ENCODE measurements around the gene FAHD2A. TPM values are rescaled to one million over a fixed set of nuclear protein-coding genes. Genes with fewer than 3 reads are reported as not detected.
"Not testable (repeated sequence)": the region's sequence is repeated elsewhere in the genome, so short reads cannot be mapped to it uniquely, and the experiment has no call there.

Gene FAHD2A
- total and polyA plus RNA-seq, 2 of the 8 experiments (the other 6 are each of a cell fraction or from before 2014, with no cell fraction given) = 24.2 to 26.7 TPM

DNA sequence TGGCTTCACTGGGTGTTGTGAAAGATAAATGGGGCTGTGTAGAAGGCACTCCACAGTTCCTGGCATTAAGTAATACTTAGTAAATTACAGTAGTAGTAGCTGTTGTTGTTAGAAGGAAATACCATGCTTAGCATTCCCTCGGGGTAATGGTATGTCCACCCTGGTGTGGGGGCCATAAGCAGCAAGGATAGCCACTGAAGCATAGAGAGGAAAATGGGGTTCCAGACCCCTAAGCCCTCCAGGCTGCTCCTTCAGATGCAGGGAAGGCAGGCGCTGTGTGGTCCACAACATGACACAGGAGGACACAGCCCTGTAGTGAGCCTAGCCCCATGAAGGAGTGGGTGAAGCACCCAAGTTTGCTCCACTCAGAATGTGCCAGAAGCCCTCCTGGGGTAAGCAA lies 31.5 kb downstream of the FAHD2A start:
- H2AFZ ChIP-seq (ENCODE audit: low read length); H3K23me2 ChIP-seq (ENCODE audit: low read depth, low read length); H3K36me3 ChIP-seq (ENCODE audit: control insufficient read depth in 2 of 4, insufficient read depth in 4 of 4, low read length in 3 of 4); H3K56ac ChIP-seq (replicated peaks; ENCODE audit: insufficient read length, low read depth, low read length); H3K4ac ChIP-seq (replicated peaks; ENCODE audit: insufficient read length, low read depth, low read length); H4K5ac ChIP-seq (ENCODE audit: insufficient read length, low read depth, low read length); H4K91ac ChIP-seq (replicated peaks; ENCODE audit: insufficient read length, low read length); H3K79me2 ChIP-seq (ENCODE audit: control insufficient read depth in 1 of 2, insufficient read depth in 2 of 2, low read length in 2 of 2); H3K4me3 ChIP-seq (ENCODE audit: extremely low read depth in 1 of 4, insufficient read depth in 2 of 4, low read depth in 3 of 4, low read length in 4 of 4); H4K20me1 ChIP-seq (replicated peaks in 1 of 2; ENCODE audit: control insufficient read depth in 1 of 2, insufficient read depth in 2 of 2, low read length in 2 of 2); FAIRE-seq; H2BK15ac ChIP-seq (ENCODE audit: low read length); H3K27ac ChIP-seq (ENCODE audit: low read depth, low read length); H2BK5ac ChIP-seq (ENCODE audit: low read depth, low read length); CTCF ChIA-PET (ENCODE audit: partially characterized antibody); H2BK120ac ChIP-seq (replicated peaks; ENCODE audit: low read depth, low read length); H3K79me1 ChIP-seq (ENCODE audit: low read depth, low read length); H3K27me3 ChIP-seq (replicated peaks in 1 of 4; ENCODE audit: control insufficient read depth in 3 of 4, extremely low read depth in 1 of 4, insufficient read depth in 3 of 4, low read length in 3 of 4); POLR2A ChIA-PET (ENCODE audit: partially characterized antibody); H3K18ac ChIP-seq (ENCODE audit: extremely low read depth, low read length); H3K9ac ChIP-seq (replicated peaks in 1 of 4; ENCODE audit: extremely low read depth in 1 of 4, low read depth in 3 of 4, low read length in 3 of 4); DNase-seq (ENCODE audit: low read depth in 1 of 2, low spot score in 2 of 2); H2BK20ac ChIP-seq (ENCODE audit: low read length); H3K23ac ChIP-seq (ENCODE audit: insufficient read length); H3K14ac ChIP-seq (ENCODE audit: insufficient read length); H2AK5ac ChIP-seq (ENCODE audit: low read depth, low read length); H4K8ac ChIP-seq (ENCODE audit: extremely low read depth, insufficient read depth, low read length); H3K4me1 ChIP-seq (replicated peaks in 1 of 4; ENCODE audit: control insufficient read depth in 3 of 4, insufficient read depth in 4 of 4, low read length in 3 of 4); H2BK12ac ChIP-seq (ENCODE audit: low read depth, low read length); H3K4me2 ChIP-seq (ENCODE audit: insufficient read depth in 1 of 2, low read depth in 2 of 2, low read length in 2 of 2): not testable (repeated sequence)
- WGBS, 2 experiments (ENCODE audit: extremely low coverage in 1 of 2, insufficient coverage in 1 of 2, insufficient read length in 1 of 2, insufficient replicate concordance in 2 of 2, low coverage in 1 of 2, low lambda C conversion rate in 2 of 2, missing lambda C conversion rate in 1 of 2) = 50% methylated on average over 1 of the region's 2 CpGs; no CpG with 5 or more reads in 1 of the 2 experiments
- peaks cover 2 to 14% of the 10 kb centered on the region in 2 experiments; a peak in 1 of 4 replicates for H3K9me3 ChIP-seq (ENCODE audit: insufficient read depth in 2 of 2, low read depth in 1 of 2, low read length in 1 of 2)

DNA sequence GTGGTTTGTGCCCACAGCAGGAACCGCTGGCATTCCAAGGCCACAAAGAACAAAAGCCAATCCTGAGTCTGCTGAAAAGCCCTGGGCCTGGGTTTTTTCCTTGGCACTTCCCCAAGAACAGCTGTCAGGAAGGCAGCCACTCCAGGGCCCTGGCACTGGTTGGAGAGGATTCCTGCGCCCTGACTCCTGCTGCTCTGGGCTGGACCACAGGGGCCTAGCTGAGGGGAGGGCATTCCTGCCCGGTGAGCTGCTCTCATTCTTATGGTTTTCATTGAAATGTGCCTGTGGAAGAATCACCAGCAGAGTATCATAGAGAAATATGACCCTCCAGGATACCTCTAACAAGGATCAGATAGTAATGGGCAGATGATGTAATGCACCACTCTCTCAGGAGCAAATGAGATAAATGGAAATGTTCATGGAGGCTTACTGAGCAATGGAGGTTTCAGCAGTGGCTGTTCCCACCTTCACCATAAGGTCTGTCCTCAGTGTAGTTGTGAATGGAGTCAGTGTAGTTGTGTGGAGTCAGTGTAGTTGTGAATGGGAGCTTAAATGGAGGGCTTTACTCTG lies 32.1 kb downstream of the FAHD2A start:
- H3K23me2 ChIP-seq (ENCODE audit: low read depth, low read length); H4K20me1 ChIP-seq (replicated peaks in 1 of 2; ENCODE audit: control insufficient read depth in 1 of 2, insufficient read depth in 2 of 2, low read length in 2 of 2); H4K91ac ChIP-seq (replicated peaks; ENCODE audit: insufficient read length, low read length); H3K36me3 ChIP-seq (ENCODE audit: control insufficient read depth in 2 of 4, insufficient read depth in 4 of 4, low read length in 3 of 4); H3K14ac ChIP-seq (ENCODE audit: insufficient read length); H4K5ac ChIP-seq (ENCODE audit: insufficient read length, low read depth, low read length); H3K4me3 ChIP-seq (ENCODE audit: extremely low read depth in 1 of 4, insufficient read depth in 2 of 4, low read depth in 3 of 4, low read length in 4 of 4); H3K4me2 ChIP-seq (ENCODE audit: insufficient read depth in 1 of 2, low read depth in 2 of 2, low read length in 2 of 2); POLR2A ChIA-PET (ENCODE audit: partially characterized antibody); H3K56ac ChIP-seq (replicated peaks; ENCODE audit: insufficient read length, low read depth, low read length); H3K18ac ChIP-seq (ENCODE audit: extremely low read depth, low read length); H2AK5ac ChIP-seq (ENCODE audit: low read depth, low read length); H3K23ac ChIP-seq (ENCODE audit: insufficient read length); H3K79me2 ChIP-seq (ENCODE audit: control insufficient read depth in 1 of 2, insufficient read depth in 2 of 2, low read length in 2 of 2); H3K4ac ChIP-seq (replicated peaks; ENCODE audit: insufficient read length, low read depth, low read length); H3K4me1 ChIP-seq (replicated peaks in 1 of 4; ENCODE audit: control insufficient read depth in 3 of 4, insufficient read depth in 4 of 4, low read length in 3 of 4); H3K79me1 ChIP-seq (ENCODE audit: low read depth, low read length); H3K9ac ChIP-seq (replicated peaks in 1 of 4; ENCODE audit: extremely low read depth in 1 of 4, low read depth in 3 of 4, low read length in 3 of 4); DNase-seq (ENCODE audit: low read depth in 1 of 2, low spot score in 2 of 2); CTCF ChIA-PET (ENCODE audit: partially characterized antibody); H4K8ac ChIP-seq (ENCODE audit: extremely low read depth, insufficient read depth, low read length); H3K27ac ChIP-seq (ENCODE audit: low read depth, low read length); H2BK5ac ChIP-seq (ENCODE audit: low read depth, low read length); FAIRE-seq; H2BK15ac ChIP-seq (ENCODE audit: low read length); H3K27me3 ChIP-seq (replicated peaks in 1 of 4; ENCODE audit: control insufficient read depth in 3 of 4, extremely low read depth in 1 of 4, insufficient read depth in 3 of 4, low read length in 3 of 4); H2BK120ac ChIP-seq (replicated peaks; ENCODE audit: low read depth, low read length); H2AFZ ChIP-seq (ENCODE audit: low read length); H2BK12ac ChIP-seq (ENCODE audit: low read depth, low read length); H2BK20ac ChIP-seq (ENCODE audit: low read length): not testable (repeated sequence)
- WGBS, 2 experiments (ENCODE audit: extremely low coverage in 1 of 2, insufficient coverage in 1 of 2, insufficient read length in 1 of 2, insufficient replicate concordance in 2 of 2, low coverage in 1 of 2, low lambda C conversion rate in 2 of 2, missing lambda C conversion rate in 1 of 2) = 72% methylated on average over 2 of the region's 3 CpGs; no CpG with 5 or more reads in 1 of the 2 experiments
- H3K9me3 ChIP-seq (ENCODE audit: insufficient read depth in 2 of 2, low read depth in 1 of 2, low read length in 1 of 2) = peaks cover 2 to 14% of the 10 kb centered on the region in 2 experiments; a peak in 1 of 4 replicates
